ENCODE results near the gene ERP44.

ERP44 gene

DNA sequence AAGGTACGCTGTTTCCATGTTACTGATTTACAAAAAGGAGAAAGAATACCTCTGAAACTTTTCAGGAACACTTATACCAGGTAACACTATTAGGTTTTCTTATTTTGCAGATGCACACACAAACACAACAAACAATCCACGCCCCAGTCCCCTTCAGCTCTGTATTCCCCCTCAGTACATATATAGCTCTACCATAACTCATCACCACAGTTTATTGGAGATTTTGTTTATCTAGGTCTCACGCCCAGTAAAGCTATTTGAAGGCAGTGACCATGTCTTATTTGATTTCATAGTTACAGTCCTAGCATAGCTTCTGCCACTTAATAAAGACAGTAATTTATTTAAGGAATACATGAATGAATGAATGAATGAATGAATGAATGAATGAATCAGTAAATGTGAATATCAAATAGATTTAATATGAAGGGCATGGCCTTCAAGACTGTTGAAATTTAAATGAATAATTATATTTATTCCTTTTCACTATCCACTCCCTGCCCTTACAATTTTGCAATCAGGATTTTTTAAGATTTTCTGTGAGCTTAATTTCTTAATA lies 33.2 kb upstream of the ERP44 start:
- no peak for TF ChIP-seq ZNF274 (IDR thresholded peaks at IDR 0.05; ENCODE audit: low read depth, low read length)
- no peak for TF ChIP-seq SUZ12 (IDR thresholded peaks at IDR 0.05; ENCODE audit: extremely low read depth, insufficient read depth, insufficient read length)
- no peak for TF ChIP-seq YY1 (IDR thresholded peaks at IDR 0.05; ENCODE audit: insufficient read depth, insufficient read length)
- no peaks in the 10 kb centered on the region for H3K4me1 ChIP-seq (ENCODE audit: insufficient read depth, insufficient read length)
- no peak for DNase-seq (ENCODE audit: low read depth, low spot score)
- peaks cover 10% of the 10 kb centered on the region for H3K36me3 ChIP-seq (ENCODE audit: insufficient read depth, insufficient read length, low read length)
- no peak overlapping the region for H3K4me3 ChIP-seq (ENCODE audit: insufficient read length, low read depth)
- no peaks in the 10 kb centered on the region for H3K27me3 ChIP-seq (ENCODE audit: insufficient read depth, insufficient read length)
- H3K9ac ChIP-seq (ENCODE audit: insufficient read length, low read depth), result no peak overlapping the region
- no peaks in the 10 kb centered on the region for H3K9me3 ChIP-seq (ENCODE audit: insufficient read depth, low read length)

DNA sequence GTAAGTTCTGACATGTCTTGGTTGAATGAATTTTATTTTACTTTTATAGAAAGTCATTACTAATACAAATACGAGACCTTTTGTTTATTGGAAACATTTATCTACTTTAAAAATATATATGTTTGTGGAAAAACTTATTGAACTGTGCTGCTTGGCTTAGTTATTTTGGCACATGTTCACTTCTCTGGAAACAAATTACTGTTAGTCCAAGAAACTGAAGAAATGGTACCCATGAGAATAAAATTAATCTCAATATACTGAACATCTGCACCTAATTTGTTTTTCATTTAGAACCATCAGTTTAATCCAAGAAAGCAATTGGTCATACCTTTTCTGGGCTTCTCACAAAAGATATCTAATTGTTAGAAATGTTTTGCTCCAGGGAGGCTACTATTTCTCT lies 32.4 kb upstream of the ERP44 start:
- H3K36me3 ChIP-seq (ENCODE audit: insufficient read depth, insufficient read length, low read length), result peaks cover 13% of the 10 kb centered on the region
- H3K27me3 ChIP-seq (ENCODE audit: insufficient read depth, insufficient read length), result no peaks in the 10 kb centered on the region
- no peaks in the 10 kb centered on the region for H3K9me3 ChIP-seq (ENCODE audit: insufficient read depth, low read length)
- no peak overlapping the region for H3K9ac ChIP-seq (ENCODE audit: insufficient read length, low read depth)
- no peaks in the 10 kb centered on the region for H3K4me1 ChIP-seq (ENCODE audit: insufficient read depth, insufficient read length)
- TF ChIP-seq SUZ12 (IDR thresholded peaks at IDR 0.05; ENCODE audit: extremely low read depth, insufficient read depth, insufficient read length) (no peak), YY1 (IDR thresholded peaks at IDR 0.05; ENCODE audit: insufficient read depth, insufficient read length) (no peak), ZNF274 (IDR thresholded peaks at IDR 0.05; ENCODE audit: low read depth, low read length) (no peak)
- no peak overlapping the region for H3K4me3 ChIP-seq (ENCODE audit: insufficient read length, low read depth)
- no peak for DNase-seq (ENCODE audit: low read depth, low spot score)

DNA sequence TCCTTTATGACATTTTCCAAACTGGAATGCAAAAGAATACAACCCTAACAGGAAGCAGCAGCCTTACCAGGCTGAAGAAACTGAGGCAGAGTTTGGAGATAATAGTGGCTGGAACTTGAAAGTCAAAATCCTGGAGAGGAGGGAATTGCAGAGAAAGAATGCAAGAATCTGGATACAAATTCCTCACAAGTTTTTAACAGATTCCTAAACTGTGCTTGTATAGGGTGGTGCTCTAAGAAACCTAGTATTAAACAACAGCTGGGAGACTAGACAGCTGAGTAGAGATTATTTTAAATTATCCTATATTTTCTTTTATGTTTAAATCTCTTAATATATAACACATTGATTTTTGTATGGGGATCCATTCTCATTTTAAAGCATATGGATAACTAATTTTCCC lies 31.0 kb upstream of the ERP44 start:
- TF ChIP-seq ZNF274 (IDR thresholded peaks at IDR 0.05; ENCODE audit: low read depth, low read length) (no peak), YY1 (IDR thresholded peaks at IDR 0.05; ENCODE audit: insufficient read depth, insufficient read length) (no peak), SUZ12 (IDR thresholded peaks at IDR 0.05; ENCODE audit: extremely low read depth, insufficient read depth, insufficient read length) (no peak)
- H3K27me3 ChIP-seq (ENCODE audit: insufficient read depth, insufficient read length), result no peaks in the 10 kb centered on the region
- no peak overlapping the region for H3K4me3 ChIP-seq (ENCODE audit: insufficient read length, low read depth)
- no peaks in the 10 kb centered on the region for H3K4me1 ChIP-seq (ENCODE audit: insufficient read depth, insufficient read length)
- no peaks in the 10 kb centered on the region for H3K9me3 ChIP-seq (ENCODE audit: insufficient read depth, low read length)
- no peak for DNase-seq (ENCODE audit: low read depth, low spot score)
- no peak overlapping the region for H3K9ac ChIP-seq (ENCODE audit: insufficient read length, low read depth)
- peaks cover 10% of the 10 kb centered on the region for H3K36me3 ChIP-seq (ENCODE audit: insufficient read depth, insufficient read length, low read length)

DNA sequence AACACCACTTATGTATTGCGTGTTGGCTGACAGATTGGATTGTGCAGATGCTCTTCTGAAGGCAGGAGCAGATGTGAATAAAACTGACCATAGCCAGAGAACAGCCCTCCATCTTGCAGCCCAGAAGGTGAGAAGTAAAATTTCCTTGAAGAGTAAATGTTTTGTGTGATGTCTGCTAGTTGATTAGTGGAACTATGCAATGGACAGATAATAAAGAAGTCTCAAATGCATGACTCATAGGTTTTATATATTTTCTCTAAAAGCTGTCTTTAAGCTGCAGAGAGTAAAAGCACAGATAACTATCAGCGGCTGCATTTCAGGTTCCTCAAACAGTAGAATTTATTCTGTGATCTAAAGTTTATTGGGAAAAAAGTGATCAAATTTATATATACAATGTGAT lies 27.6 kb upstream of the ERP44 start:
- Histone ChIP-seq H3K36me3 (ENCODE audit: insufficient read depth, insufficient read length, low read length) (peaks cover 10% of the 10 kb centered on the region), H3K9ac (ENCODE audit: insufficient read length, low read depth) (no peak overlapping the region), H3K4me3 (ENCODE audit: insufficient read length, low read depth) (no peak overlapping the region), H3K9me3 (ENCODE audit: insufficient read depth, low read length) (no peaks in the 10 kb centered on the region), H3K4me1 (ENCODE audit: insufficient read depth, insufficient read length) (no peaks in the 10 kb centered on the region), H3K27me3 (ENCODE audit: insufficient read depth, insufficient read length) (no peaks in the 10 kb centered on the region)
- TF ChIP-seq ZNF274 (IDR thresholded peaks at IDR 0.05; ENCODE audit: low read depth, low read length), result no peak
- no peak for TF ChIP-seq SUZ12 (IDR thresholded peaks at IDR 0.05; ENCODE audit: extremely low read depth, insufficient read depth, insufficient read length)
- TF ChIP-seq YY1 (IDR thresholded peaks at IDR 0.05; ENCODE audit: insufficient read depth, insufficient read length), result no peak
- DNase-seq (ENCODE audit: low read depth, low spot score), result no peak

DNA sequence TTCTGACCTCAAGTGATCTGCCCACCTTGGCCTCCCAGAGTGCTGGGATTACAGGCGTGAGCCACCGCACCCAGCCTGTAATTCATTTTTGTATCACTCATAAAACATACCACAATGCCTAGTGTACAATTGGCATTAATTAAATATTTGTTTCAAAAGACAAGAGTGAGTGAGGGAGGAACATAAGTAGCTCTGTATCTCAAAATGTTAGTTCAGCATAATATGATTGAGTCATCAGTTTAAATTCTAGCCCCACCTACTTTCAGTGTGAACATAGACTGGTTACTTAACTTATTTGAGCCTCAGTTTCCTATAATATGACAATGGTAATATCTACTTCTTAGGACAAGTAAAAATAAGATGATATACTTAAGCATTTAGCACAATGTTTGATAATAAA lies 27.1 kb upstream of the ERP44 start:
- no peak for DNase-seq (ENCODE audit: low read depth, low spot score)
- Histone ChIP-seq H3K27me3 (ENCODE audit: insufficient read depth, insufficient read length) (no peaks in the 10 kb centered on the region), H3K36me3 (ENCODE audit: insufficient read depth, insufficient read length, low read length) (peaks cover 10% of the 10 kb centered on the region), H3K4me1 (ENCODE audit: insufficient read depth, insufficient read length) (no peaks in the 10 kb centered on the region), H3K9me3 (ENCODE audit: insufficient read depth, low read length) (no peaks in the 10 kb centered on the region), H3K4me3 (ENCODE audit: insufficient read length, low read depth) (no peak overlapping the region), H3K9ac (ENCODE audit: insufficient read length, low read depth) (no peak overlapping the region)
- no peak for TF ChIP-seq YY1 (IDR thresholded peaks at IDR 0.05; ENCODE audit: insufficient read depth, insufficient read length)
- no peak for TF ChIP-seq SUZ12 (IDR thresholded peaks at IDR 0.05; ENCODE audit: extremely low read depth, insufficient read depth, insufficient read length)
- TF ChIP-seq ZNF274 (IDR thresholded peaks at IDR 0.05; ENCODE audit: low read depth, low read length), result no peak

DNA sequence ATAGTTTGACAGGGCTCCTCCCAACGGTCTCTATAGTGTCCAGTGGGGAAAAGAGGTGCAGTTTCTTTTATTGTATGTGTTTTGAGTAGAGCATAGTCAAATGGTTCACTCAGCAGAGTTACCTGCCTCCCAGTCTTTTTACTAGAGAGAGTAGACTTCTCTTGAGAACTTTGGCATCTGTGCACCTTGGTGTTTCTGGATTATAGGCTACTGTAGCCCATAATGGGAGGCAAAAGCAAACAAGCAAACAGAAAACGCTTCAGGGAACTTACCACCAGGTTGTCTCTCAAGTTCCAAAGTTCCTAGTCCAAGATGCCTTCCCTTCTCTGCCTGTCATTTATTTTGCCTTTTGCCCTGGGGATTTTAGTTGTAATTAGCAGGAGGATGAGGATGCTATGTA lies 26.4 kb upstream of the ERP44 start:
- Histone ChIP-seq H3K36me3 (ENCODE audit: insufficient read depth, insufficient read length, low read length) (peaks cover 10% of the 10 kb centered on the region), H3K4me3 (ENCODE audit: insufficient read length, low read depth) (no peak overlapping the region), H3K9ac (ENCODE audit: insufficient read length, low read depth) (no peak overlapping the region), H3K4me1 (ENCODE audit: insufficient read depth, insufficient read length) (no peaks in the 10 kb centered on the region), H3K9me3 (ENCODE audit: insufficient read depth, low read length) (no peaks in the 10 kb centered on the region), H3K27me3 (ENCODE audit: insufficient read depth, insufficient read length) (no peaks in the 10 kb centered on the region)
- no peak for TF ChIP-seq ZNF274 (IDR thresholded peaks at IDR 0.05; ENCODE audit: low read depth, low read length)
- no peak for TF ChIP-seq SUZ12 (IDR thresholded peaks at IDR 0.05; ENCODE audit: extremely low read depth, insufficient read depth, insufficient read length)
- TF ChIP-seq YY1 (IDR thresholded peaks at IDR 0.05; ENCODE audit: insufficient read depth, insufficient read length), result no peak
- no peak for DNase-seq (ENCODE audit: low read depth, low spot score)

DNA sequence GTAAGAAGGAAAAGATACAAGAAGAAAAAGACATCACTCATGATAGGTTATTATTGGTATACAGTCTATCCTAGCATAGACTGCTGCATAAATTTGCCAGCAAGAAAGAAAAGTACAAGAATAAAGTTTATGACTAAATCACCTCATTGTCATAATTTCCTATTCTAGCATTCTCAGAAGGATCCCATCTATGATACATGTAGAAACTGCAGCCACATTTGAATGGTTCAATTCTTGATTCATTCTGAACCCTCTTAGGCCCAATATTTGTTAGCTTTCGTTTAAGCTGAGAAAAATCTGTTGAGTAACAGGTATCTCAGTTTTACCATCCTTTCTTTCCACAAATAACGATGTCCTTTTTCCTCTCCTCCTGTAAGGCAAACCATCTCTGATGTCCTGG lies 21.5 kb upstream of the ERP44 start:
- no peaks in the 10 kb centered on the region for H3K27me3 ChIP-seq (ENCODE audit: insufficient read depth, insufficient read length)
- H3K36me3 ChIP-seq (ENCODE audit: insufficient read depth, insufficient read length, low read length), result peaks cover 3% of the 10 kb centered on the region
- H3K9ac ChIP-seq (ENCODE audit: insufficient read length, low read depth), result no peak overlapping the region
- TF ChIP-seq ZNF274 (IDR thresholded peaks at IDR 0.05; ENCODE audit: low read depth, low read length) (no peak), SUZ12 (IDR thresholded peaks at IDR 0.05; ENCODE audit: extremely low read depth, insufficient read depth, insufficient read length) (no peak), YY1 (IDR thresholded peaks at IDR 0.05; ENCODE audit: insufficient read depth, insufficient read length) (no peak)
- H3K9me3 ChIP-seq (ENCODE audit: insufficient read depth, low read length), result no peaks in the 10 kb centered on the region
- no peak for DNase-seq (ENCODE audit: low read depth, low spot score)
- no peaks in the 10 kb centered on the region for H3K4me1 ChIP-seq (ENCODE audit: insufficient read depth, insufficient read length)
- no peak overlapping the region for H3K4me3 ChIP-seq (ENCODE audit: insufficient read length, low read depth)

All from NT2/D1 (cell line).